ENCODE measurements around the gene IFNA2.
"Not testable (repeated sequence)": the region's sequence is repeated elsewhere in the genome, so short reads cannot be mapped to it uniquely, and the experiment has no call there.

- not testable (repeated sequence) for TF ChIP-seq POLR2A, CTCF, EP300, POLR2AphosphoS5 (IDR thresholded peaks at IDR 0.05)
Observed at GRCh38 chr9:21367169-21367568, 18.0 kb downstream of the IFNA2 start.

Measured in suprapubic skin (tissue), 4 donors.